ENCODE data around the gene BNIP3.

- TF ChIP-seq, protein P1, sequence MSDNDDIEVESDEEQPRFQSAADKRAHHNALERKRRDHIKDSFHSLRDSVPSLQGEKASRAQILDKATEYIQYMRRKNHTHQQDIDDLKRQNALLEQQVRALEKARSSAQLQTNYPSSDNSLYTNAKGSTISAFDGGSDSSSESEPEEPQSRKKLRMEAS (IDR thresholded peaks at IDR 0.05), result no peak
- no peak for TF ChIP-seq EP300 (IDR thresholded peaks at IDR 0.05; ENCODE audit: borderline replicate concordance)
- TF ChIP-seq RAD21 (IDR thresholded peaks at IDR 0.05; ENCODE audit: low read depth), result no peak
- TF ChIP-seq, protein P2, sequence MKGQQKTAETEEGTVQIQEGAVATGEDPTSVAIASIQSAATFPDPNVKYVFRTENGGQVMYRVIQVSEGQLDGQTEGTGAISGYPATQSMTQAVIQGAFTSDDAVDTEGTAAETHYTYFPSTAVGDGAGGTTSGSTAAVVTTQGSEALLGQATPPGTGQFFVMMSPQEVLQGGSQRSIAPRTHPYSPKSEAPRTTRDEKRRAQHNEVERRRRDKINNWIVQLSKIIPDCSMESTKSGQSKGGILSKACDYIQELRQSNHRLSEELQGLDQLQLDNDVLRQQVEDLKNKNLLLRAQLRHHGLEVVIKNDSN (IDR thresholded peaks at IDR 0.05), result no peak
- TF ChIP-seq YY1 (IDR thresholded peaks at IDR 0.05; ENCODE audit: low read depth), result no peak
- TF ChIP-seq CREB1 (IDR thresholded peaks at IDR 0.05; ENCODE audit: low read depth), result no peak
- TF ChIP-seq CEBPB (IDR thresholded peaks at IDR 0.05), result no peak
- TF ChIP-seq, protein P3, sequence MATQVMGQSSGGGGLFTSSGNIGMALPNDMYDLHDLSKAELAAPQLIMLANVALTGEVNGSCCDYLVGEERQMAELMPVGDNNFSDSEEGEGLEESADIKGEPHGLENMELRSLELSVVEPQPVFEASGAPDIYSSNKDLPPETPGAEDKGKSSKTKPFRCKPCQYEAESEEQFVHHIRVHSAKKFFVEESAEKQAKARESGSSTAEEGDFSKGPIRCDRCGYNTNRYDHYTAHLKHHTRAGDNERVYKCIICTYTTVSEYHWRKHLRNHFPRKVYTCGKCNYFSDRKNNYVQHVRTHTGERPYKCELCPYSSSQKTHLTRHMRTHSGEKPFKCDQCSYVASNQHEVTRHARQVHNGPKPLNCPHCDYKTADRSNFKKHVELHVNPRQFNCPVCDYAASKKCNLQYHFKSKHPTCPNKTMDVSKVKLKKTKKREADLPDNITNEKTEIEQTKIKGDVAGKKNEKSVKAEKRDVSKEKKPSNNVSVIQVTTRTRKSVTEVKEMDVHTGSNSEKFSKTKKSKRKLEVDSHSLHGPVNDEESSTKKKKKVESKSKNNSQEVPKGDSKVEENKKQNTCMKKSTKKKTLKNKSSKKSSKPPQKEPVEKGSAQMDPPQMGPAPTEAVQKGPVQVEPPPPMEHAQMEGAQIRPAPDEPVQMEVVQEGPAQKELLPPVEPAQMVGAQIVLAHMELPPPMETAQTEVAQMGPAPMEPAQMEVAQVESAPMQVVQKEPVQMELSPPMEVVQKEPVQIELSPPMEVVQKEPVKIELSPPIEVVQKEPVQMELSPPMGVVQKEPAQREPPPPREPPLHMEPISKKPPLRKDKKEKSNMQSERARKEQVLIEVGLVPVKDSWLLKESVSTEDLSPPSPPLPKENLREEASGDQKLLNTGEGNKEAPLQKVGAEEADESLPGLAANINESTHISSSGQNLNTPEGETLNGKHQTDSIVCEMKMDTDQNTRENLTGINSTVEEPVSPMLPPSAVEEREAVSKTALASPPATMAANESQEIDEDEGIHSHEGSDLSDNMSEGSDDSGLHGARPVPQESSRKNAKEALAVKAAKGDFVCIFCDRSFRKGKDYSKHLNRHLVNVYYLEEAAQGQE (IDR thresholded peaks at IDR 0.05; ENCODE audit: low read depth), result no peak
- no peak for TF ChIP-seq TEAD4 (IDR thresholded peaks at IDR 0.05)
- TF ChIP-seq EGR1 (IDR thresholded peaks at IDR 0.05), result no peak
- TF ChIP-seq TAF1 (IDR thresholded peaks at IDR 0.05; ENCODE audit: low read depth), result no peak
- TF ChIP-seq ZBTB7A (IDR thresholded peaks at IDR 0.05; ENCODE audit: low read depth), result no peak
- TF ChIP-seq FOXM1 (IDR thresholded peaks at IDR 0.05; ENCODE audit: borderline replicate concordance, low read depth), result no peak
These were observed 8.4 kb downstream of the BNIP3 start for GRCh38 chr10:131973160-131973951.
